Stimulated activated CD8-positive, alpha-beta memory T cell treated with anti-CD3 and anti-CD28 coated beads, Interleukin-12 subunit alpha, Interleukin-12 subunit beta, amount 100 ng/mL, for 1 hour (primary cell): ENCODE data around the gene RXRA.
"Not testable (repeated sequence)": the region's sequence is repeated elsewhere in the genome, so short reads cannot be mapped to it uniquely, and the experiment has no call there.

ENCODE experiments used
- DNase-seq: peaks from one replicate; pipeline ENCODE4 v3.0.0-alpha.2; 2020; ENCODE audit warnings: low read depth

The RXRA gene

DNA sequence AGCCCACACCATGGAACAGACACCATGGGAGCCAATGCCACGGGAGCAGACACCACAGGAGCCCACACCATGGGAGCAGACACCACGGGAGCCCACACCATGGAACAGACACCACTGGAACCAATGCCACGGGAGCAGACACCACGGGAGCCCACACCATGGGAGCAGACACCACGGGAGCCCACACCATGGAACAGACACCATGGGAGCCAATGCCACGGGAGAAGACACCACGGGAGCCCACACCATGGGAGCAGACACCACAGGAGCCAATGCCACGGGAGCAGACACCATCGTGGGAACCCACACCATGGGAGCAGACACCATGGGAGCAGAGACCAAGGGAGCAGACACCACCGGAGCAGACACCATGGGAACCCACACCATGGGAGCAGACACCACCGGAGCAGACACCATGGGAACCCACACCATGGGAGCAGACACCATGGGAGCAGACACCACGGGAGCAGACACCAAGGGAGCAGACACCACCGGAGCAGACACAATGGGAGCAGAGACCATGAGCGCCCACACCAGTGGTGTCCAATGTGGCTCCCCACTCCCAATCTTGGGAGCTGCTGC, 17.5 kb upstream of the RXRA start:
- not testable (repeated sequence) for DNase-seq

DNA sequence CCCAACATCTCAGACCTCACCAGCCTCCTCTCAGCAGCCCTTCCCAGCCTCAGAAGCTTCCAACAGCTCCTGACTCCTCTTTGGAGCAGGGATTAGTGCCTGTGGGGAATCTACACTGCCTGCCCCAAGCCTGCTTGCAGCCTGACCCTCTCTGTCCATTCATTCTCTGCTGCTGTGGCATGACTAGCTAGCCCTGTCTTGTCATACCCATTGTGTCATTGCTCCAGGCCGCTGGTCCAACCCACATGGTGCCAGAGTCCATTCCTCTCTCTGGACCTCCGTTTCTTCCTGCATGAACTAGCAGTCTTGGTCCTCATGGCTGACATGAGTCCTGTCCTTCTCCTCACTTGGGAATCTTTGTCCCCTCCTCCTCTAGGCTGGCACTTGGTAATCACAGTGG, 12.8 kb upstream of the RXRA start:
- no peak for DNase-seq

DNA sequence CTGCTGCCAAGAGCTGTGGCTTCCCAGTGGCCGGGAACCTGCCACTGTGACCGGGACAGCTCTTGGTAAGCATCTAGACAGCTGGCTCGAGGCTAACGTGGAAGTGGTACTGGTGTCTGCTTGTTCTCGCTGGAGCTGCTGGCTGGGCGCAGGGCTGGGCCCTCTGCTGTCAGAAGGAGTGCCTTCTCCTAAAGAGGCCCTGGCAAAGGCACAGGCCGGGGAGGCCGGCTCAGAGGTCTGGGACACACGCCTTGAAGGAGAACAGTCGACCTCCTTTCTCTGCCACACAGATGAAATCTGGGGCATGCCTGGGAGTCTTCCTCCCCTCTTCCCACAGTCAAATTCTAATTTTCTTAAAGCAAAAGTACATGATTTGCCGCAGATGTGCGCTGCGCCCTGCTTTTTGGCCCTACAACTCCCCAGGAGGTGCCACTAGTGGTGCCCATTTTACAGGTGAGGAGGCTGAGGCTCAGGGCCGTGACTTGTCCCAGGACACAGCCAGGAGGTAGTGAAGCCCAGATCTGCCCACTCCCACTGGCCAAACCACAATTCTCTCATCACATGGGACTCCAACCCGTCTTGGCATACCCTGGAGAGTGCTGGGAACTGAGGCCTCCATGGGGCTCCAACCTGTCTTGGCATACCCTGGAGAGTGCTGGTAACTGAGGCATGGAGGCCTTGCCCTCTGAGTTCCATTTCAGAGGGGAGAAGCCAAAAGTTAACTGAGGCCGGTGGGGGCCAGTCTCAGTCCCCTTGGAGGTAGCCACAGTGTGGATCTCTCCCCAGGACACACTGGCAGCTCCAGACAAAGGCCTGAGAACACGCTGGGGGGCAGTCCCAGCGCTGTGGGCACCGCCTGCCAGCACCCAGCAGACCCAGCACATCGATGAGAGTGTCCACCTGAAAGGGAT, 12.0 kb upstream of the RXRA start:
- DNase-seq: no peak

DNA sequence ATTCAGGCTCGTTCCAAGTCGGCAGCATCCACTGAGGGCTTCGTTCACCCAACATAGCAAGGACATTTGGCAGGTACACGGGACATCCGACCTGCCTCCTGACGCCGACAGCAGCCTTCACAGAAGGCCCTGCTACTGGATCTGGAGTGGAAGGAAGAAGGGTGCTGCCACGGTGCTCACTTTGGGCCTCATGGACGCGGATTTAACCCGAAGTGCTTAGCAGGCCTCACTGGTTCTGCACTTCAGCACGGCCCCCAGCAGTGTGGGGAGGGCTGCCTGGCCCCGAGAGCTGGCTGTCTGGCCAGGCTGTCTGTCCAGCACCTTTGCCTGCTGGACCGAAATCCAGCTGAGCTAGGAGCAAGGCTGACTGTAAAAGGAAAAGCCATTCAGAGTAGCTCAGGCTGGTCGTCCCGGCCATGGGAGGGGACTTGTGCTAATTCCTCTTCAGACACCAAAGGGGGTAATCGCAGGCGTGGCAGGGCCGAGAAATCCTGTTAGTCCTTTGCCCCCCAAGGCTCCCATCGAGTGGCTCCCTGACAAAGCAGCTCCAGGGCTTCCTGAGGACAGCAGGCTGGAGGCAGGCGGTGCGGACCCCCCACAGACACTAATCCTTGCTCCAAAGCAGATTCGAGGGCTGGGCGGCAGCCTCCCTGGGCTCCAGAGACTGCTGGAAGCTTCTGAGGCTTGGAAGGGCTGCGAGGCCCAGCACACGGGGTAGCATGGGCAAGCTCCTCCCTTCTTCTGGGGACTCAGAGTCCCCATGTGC, 11.1 kb upstream of the RXRA start:
- DNase-seq: no peak

DNA sequence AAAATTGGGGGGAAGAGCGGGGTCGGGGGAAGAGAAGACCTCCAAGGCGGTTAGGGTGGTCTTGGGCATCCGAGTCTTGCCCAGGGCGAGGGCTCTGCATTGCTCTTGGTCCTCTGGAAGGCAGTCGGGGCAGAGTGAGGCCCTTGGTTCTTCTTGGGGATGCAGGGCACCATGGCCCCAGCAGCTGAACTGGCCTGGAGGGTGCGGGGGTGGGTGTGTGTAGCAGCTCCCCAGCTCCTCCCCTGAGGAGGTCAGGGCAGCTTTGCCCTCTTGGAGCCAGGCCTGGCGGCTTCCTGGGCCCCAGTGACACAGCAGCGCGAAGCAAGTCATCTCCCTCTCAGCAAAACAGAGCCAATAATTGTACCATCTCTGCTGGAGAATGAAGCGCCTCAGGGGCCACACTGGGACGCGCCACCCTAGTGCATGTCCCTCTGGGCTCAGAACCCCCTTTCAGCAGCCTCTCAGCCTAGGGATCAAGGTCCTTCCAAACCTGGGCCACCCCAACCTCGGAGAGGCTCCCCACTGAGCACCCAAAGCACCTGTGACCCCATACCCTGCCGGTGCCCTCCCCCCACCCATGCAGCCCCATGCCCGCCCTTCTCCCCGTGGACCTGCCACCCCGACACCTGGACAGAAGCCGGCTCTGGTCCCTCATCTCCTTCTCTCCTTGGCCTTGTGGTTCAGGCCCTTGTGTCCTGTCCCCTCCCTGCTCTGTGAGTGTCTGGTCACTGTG, 10.4 kb upstream of the RXRA start:
- no peak for DNase-seq

DNA sequence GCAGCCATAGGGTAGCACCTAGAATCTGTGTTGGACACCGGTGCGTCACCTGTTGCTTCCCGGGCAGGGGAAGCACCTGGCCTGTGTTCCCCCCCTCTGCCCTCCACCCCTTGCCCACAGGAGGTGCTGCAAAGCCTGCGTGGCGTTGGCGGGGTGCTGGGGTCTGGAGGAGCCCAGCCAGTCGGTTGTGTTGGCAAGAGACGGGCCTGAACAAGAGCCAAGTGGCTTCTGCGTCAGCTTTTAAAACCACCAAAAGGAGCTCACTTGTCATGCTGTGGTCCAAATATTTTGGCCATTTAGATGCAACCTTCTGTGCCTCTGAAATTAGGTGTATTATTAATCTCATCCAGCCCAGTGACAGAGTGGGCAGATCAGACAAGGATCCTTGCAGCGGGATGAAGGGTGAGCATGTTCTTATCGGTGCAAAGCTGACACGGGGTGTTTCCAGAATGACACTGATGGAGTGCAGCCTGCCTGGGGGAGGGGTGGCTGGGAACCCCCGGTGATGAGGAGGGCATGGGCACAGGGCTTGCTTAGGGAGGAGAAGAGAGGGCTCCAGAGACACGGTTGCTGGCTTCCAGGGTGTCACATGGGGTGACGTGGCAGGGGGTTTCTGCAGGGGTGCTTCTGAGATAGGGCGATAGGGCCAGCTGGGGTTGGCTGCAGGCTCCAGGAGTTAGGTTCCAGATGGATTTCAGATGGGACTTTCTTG, 9.7 kb upstream of the RXRA start:
- DNase-seq: no peak

DNA sequence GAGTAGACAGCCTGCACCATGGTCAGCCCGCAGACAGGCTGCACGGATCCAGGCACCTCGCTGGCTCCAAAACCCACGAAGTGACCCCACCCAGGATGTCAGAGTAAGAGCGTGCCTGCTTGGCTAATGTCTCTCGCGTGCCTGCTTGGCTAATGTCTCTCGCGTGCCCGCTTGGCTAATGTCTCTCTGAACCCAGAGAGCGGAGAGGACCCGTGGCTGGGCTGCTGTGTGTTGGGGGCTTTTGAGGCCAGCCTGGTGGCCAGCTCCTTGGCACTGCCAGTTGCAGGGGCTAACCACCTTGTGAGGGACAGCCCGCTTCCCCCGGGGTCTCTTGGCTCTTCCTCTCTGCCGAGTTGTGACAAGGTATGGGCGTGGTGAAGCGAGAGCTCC, 8.9 kb upstream of the RXRA start:
- no peak for DNase-seq

DNA sequence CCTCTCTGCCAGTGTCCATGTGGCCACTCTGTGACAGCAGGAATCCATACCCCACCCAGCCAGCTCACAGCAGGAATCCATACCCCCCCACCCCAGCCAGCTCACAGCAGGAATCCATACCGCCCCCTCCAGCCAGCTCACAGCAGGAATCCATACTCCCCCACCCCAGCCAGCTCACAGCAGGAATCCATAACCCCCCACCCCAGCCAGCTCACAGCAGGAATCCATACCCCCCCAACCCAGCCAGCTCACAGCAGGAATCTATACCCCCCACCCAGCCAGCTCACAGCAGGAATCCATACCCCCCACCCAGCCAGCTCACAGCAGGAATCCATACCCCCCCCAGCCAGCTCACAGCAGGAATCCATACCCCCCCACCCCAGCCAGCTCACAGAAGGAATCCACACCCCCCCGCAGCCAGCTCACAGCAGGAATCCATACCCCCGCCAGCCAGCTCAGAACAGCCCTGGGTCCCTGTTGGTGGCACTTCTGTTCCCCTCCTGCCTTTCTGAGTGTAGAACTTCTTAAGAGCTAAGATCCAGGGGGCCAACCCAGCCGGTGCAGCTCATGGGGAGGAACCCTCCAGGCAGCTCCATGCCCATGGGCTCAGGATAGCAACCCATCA, 8.4 kb upstream of the RXRA start:
- no peak for DNase-seq

DNA sequence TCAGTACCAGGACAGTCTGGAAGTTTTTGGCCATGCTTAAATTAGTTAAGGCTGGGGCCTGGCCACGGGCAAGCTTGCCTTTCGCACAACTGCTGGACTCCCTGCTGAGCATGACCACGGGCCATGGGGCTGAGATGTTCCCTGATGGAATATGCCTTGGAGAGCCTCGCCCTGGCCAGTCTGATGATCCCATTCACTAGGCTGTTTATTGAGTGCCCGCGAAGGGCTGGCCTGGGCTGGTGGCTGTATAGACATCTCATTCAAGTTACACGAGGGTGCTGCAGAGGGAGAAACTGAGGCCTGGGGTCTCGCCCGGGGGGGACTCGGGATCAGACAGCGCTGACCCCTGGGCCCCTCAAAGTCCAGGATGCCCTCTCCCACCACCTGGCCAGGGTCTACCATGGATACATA, 7.8 kb upstream of the RXRA start:
- DNase-seq: no peak

DNA sequence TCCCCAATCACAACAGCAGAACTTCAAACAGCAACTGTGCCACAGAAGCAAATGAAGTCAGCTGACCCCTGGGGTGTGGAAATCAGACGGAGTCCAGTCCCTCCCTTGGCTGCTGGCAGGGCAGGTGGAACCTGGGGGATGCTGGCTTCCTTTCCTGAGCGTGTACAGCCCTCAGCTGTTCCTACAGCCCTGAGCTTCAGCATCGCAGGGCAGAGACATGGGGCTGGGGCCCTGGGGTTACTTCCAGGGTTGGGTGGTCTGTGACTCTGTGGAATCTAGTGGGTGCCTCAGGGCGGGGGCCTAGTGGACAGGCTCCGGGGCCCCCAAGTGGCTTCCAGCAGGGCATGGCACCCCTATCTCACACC, 7.3 kb upstream of the RXRA start:
- DNase-seq: no peak

DNA sequence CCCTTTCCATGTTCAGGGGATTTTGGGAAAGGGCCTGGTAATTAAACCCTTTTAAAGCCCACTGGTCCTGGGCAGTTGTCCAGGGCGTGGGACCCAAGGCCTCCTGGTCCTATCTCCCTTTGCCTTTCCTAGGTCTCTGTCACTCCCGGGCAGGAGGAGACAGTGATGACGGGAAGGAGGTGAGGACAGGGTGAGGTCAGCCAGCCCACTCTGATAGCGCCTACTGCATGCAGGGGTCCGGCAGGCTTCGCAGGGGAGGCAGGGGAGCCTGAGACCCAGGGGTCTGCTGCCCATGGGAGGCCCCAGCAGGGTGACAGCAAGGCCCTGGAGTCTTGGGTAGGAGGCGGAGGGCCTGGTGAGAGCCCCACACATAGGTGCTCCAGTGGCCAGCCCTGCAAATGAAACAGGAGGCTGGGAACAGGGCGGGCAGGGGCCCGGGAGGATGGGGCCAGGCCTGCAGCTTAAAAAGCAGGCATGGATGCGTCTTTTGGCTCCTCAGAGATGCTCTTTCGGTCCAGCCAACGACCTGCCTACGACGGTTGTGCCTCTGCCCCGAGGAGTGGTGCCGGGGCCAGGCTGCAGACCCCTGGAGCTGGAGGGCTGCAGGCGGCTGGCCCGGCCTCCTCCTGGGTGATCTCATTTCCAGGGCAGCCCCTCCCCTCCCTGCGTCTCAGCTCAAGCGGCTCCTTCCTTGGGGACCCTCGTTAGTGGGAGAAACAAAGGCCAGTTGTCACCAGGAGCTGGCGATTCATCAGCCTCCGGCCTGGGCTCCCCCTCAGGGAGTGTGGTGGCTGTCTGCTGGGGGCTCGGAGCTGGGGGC, 6.7 kb upstream of the RXRA start:
- DNase-seq: no peak

DNA sequence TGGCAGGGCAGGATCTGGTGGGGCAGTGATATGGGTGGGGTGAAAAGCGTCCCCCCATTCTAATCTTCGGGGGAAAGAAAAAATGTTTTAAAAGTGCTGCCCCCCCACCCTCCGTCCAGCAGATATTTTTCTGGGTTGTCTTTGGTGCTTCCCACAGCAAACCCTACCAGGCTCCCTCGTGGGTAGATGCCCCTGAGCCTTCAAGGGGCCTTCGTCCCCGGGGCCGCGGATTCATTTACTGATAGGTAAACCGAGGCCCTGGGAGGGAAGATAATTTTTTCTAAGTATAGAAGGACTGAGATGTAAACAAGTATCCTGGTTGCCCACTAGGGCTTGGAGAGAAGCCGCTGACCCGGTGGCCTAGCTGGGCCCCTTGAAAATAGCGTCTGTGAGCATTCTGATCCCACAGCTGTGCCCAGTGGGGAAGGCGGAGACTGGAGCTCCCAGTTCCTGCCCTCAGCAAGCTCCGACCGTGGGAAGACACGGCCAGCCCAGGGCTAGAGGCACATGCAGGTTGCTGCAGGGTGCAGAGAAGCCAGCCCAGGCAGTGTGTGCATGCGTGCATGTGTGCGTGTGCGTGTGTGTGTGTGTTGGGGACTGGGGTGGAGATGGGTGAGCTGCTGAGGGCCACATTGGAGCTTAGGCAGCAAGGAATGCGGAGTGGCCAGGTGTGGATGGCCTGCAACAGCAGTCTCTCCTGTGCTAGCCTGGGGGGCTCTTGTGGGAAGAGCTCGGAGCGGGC, 6.0 kb upstream of the RXRA start:
- no peak for DNase-seq

DNA sequence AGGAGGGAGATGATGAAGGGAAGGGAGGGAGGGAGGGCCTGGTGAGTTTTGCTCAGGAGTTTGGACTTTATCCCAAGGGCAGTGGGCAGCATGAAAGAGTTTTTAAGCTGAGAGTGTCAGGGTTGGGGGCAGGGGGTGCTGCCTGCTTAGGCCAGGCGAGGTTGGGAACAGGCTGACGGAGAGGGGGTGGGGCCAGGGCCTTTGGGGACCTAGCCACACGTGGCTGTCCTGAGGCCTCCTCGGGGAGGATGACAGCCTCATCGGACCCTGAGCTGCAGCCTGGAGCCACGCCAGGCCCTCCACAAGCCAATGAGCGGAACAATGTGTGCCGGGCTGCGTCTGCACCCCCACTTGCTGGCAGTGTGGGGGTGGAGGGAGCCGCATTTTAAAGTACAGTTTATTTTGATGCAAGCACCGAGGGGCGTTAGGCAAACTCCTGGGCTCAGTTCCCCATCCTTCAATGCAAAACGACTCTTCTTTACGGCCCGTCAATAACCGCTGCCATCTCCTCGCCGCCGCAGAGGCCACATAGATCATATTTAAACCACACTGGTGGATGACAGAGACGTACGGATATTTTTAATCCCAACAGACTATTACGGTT, 5.3 kb upstream of the RXRA start:
- no peak for DNase-seq

DNA sequence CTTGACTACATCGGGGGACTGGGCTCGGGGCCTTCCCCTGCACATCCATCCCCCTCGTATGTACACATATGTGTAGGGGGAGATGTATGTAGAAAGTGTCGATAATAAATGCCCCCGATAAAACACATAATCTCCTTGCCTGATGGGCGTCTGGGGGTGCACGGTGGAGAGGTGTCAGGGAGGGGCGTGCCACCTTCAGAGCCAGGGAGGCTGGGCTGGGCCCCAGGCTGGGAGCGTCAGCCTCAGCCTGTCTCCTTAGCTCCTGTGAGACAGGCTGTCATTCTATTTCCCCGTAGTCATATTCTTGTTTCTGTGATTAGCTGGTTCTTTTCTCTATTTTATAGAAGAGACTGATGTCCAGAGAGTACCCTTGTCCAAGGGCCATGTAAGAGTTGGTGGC, 4.7 kb upstream of the RXRA start:
- DNase-seq: no peak

DNA sequence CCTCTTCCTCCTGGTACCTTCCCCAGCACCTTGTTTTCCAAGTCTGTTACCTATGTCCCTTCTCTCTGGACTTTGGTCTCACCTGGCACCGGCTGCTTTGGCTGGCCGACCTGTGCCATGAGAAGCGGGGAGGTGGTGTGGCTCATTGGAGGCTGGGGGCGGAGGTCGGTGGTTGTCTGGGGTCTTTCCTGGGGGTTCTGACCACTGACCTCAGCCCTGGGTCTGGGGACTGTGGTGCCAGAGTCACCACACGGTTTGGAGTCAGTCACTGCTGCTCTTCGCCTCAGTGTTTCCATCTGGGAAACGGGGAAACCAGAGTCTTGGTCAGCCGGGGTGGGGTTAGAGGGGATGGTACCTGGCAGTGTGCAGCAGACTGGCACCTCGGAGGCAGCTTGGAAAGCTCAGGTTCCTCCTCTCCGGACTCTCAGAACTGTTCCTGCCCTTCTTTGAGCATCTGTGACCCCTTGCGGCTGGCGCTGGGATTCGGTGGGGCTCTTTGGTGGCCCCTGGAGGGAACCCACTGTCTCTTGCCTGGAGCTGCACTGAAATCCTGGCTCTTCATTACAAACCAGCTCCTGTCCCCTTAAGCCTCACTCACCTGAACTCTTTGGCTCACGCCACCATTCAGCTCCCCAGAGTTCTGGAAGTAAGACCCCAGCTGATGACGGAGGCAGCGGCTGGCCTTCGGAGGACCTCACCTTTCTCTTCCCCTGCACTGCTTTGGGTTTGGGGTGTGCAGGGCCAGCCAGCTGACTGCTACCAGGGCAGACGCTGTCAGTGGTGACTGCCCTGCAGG, 4.1 kb upstream of the RXRA start:
- no peak for DNase-seq

DNA sequence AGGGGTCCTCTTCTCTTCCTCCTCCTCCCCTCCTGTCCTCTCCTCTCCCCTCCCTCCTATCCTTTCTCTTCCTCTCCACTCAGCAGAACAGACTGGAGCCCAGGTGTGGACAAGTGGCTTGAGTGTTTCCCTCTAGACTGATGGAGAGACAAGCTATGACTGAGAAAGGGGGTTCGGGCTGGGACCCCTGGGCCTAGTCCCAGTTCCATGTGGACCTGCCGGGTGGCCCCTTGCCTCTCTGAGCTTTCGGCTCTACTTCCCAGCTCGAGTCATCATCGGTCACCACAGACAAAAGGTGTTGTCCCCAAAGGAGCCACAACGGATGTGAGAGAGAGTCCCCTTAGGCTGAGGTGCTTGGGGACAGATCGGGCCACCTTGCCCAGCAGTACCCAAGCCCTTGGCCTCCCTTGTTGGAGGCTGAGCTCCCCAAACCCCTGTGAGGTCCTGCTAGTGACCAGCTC, 3.4 kb upstream of the RXRA start:
- DNase-seq: no peak

DNA sequence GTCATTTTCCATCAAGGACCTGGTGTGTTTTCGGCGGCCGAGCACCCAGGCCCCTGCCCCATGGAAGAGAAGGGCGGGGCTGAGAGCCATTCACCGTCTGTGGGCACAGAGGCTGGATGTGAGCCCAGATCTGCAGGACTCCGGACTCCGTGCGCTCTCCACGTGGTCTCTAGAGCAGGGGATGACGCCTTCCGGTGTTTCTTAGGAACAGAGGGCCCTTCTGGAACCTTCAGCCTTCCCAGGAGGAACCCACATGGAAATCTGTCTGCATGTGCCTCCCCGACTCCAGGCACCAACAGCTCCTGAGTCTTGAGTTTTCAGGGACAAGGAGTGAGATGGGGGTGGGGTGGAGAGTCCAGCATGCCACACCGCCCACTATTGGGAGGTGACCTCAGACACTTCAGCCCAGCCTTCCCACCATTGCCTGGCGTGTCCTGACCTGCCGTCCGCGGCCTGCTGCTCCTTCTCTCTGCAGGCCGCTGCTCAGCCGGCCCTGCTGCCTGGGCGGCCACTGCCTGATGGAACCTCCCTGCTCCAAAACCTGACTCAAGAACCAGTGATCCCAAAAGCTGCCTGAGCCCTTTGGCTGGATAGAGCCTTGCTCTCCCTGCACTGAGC, 2.4 kb upstream of the RXRA start:
- no peak for DNase-seq
